OCI-LY7 (cell line): ENCODE results near the gene SEMA5A.

Source experiments
- CTCF ChIP-seq: fragments of 200-600 bp; sonication (generic); conservative IDR thresholded peaks from 2 replicates; pipeline ENCODE4 v1.5.1; 2014; ENCODE audit warnings: mild to moderate bottlenecking, antibody characterized with exemption, low read length, moderate library complexity, mixed read lengths
- EZH2phosphoT487 ChIP-seq: fragments of 200-600 bp; sonication (generic); IDR thresholded peaks from 2 replicates; pipeline ENCODE4 v1.6.1; 2018; ENCODE audit warnings: low read depth, borderline replicate concordance, mild to moderate bottlenecking, mixed run types, antibody characterized with exemption, low read length, moderate library complexity, mixed read lengths

DNA sequence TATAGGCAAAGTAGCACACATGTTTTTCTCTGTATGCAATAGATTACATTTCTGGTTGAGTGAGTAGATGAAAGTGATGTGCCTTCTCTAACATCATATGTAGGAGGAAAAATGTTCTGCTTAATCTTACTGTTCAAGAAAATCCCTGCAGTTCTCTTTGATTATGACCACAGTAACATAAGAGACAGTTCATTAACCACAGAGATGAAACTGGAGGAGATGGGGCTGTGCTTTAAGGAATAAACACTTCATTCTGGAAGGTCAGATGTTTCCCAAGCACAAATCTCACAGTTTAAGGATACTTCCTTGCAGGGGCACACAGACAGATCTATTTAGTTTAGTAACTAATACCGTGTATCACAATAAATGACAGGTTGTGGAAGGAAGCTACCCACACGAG is 150.2 kb downstream of the SEMA5A start:
- TF ChIP-seq CTCF (no peak), EZH2phosphoT487 (no peak)
